IMR-90 (cell line): ENCODE results near the gene FHL5. TPM values are rescaled to one million over a fixed set of nuclear protein-coding genes. Genes with fewer than 3 reads are reported as not detected.
A peak's percentile ranks its signal among the peaks of the same experiment; 100 is the strongest.

ENCODE experiments used
- ATAC-seq: fragments of 200-7000 bp; cut with Tn5 transposase; 2 replicates; pipeline ENCODE4 v1.9.1; 2020; ENCODE audit warnings: low read depth, mild to moderate bottlenecking, moderate library complexity
- BruUV-seq: library from RNA; stranded (reverse); fragments of 400-500 nt; replicated peaks from 2 replicates; lab custom pipeline; 2021; lab: Mats Ljungman, UMichigan
- CTCF ChIA-PET: fragments of 300-600 bp; formaldehyde crosslinking; extraction: SDS; loops from one replicate; lab custom pipeline; 2021; ENCODE audit warnings: antibody characterized with exemption; lab: Yijun Ruan, JAX
- POLR2A ChIA-PET: fragments of 300-600 bp; sonication (Branson Sonifier 250); formaldehyde crosslinking; loops from one replicate; lab custom pipeline; 2022; ENCODE audit warnings: antibody characterized with exemption; ENCODE audit not compliant: unreplicated experiment; lab: Charles Lee
- DNase-seq: peaks from one replicate; pipeline ENCODE4 v3.0.0; 2013
- H2AFZ ChIP-seq: replicated peaks from 2 replicates; pipeline ENCODE3; 2013; ENCODE audit warnings: low read length, mild to moderate bottlenecking; ENCODE audit not compliant: poor library complexity
- H2AK5ac ChIP-seq: 2 replicates; pipeline ENCODE4 v1.6.1; 2013; ENCODE audit warnings: low read depth, low read length, inconsistent platforms
- H2AK9ac ChIP-seq: replicated peaks from 2 replicates; pipeline ENCODE3; 2013; ENCODE audit warnings: mild to moderate bottlenecking, low read depth, low read length, moderate library complexity; ENCODE audit not compliant: poor library complexity
- H2BK120ac ChIP-seq: 2 replicates; pipeline ENCODE4 v1.6.1; 2013; ENCODE audit warnings: low read depth, low read length, inconsistent platforms
- H2BK15ac ChIP-seq: 3 replicates; pipeline ENCODE4 v1.6.1; 2013; ENCODE audit warnings: low read depth, low read length, inconsistent platforms
- H2BK20ac ChIP-seq: 2 replicates; pipeline ENCODE4 v1.6.1; 2013; ENCODE audit warnings: low read depth, mild to moderate bottlenecking, inconsistent platforms, low read length, moderate library complexity
- H2BK5ac ChIP-seq: 2 replicates; pipeline ENCODE4 v1.6.1; 2013; ENCODE audit warnings: mild to moderate bottlenecking, low read depth, low read length, inconsistent platforms; ENCODE audit not compliant: poor library complexity, severe bottlenecking
- H3K14ac ChIP-seq: replicated peaks from 2 replicates; pipeline ENCODE4 v1.6.1; 2013; ENCODE audit warnings: low read depth, low read length, inconsistent platforms
- H3K18ac ChIP-seq: 2 replicates; pipeline ENCODE4 v1.6.1; 2013; ENCODE audit warnings: low read depth, low read length, control low read depth
- H3K23ac ChIP-seq: 2 replicates; pipeline ENCODE4 v1.6.1; 2013; ENCODE audit warnings: low read depth, low read length, inconsistent platforms
- H3K27ac ChIP-seq: 2 replicates; pipeline ENCODE4 v1.5.1; 2013; ENCODE audit warnings: mild to moderate bottlenecking, control low read depth, low read length; ENCODE audit not compliant: insufficient read depth
- H3K27me3 ChIP-seq: 2 replicates; pipeline ENCODE4 v1.6.1; 2013; ENCODE audit warnings: low read length; ENCODE audit not compliant: control insufficient read depth, insufficient read depth
- H3K36me3 ChIP-seq: 2 replicates; pipeline ENCODE4 v1.6.1; 2013; ENCODE audit warnings: low read length, mixed read lengths; ENCODE audit not compliant: control insufficient read depth, insufficient read depth
- H3K4ac ChIP-seq: 2 replicates; pipeline ENCODE4 v1.6.1; 2013; ENCODE audit warnings: low read depth, low read length, inconsistent platforms
- H3K4me1 ChIP-seq: 2 replicates; pipeline ENCODE4 v1.6.1; 2013; ENCODE audit warnings: low read length, mixed read lengths; ENCODE audit not compliant: control insufficient read depth, insufficient read depth
- H3K4me2 ChIP-seq: 2 replicates; pipeline ENCODE4 v1.6.1; 2013; ENCODE audit warnings: low read depth, mild to moderate bottlenecking, control low read depth, low read length, moderate library complexity
- H3K4me3 ChIP-seq: 2 replicates; pipeline ENCODE4 v1.5.1; 2013; ENCODE audit warnings: low read depth, mild to moderate bottlenecking, control low read depth, low read length, moderate library complexity; ENCODE audit not compliant: insufficient read depth
- H3K56ac ChIP-seq: 2 replicates; pipeline ENCODE4 v1.6.1; 2013; ENCODE audit warnings: low read length, inconsistent platforms; ENCODE audit not compliant: insufficient read depth; ENCODE audit errors: extremely low read depth
- H3K79me1 ChIP-seq, 2 experiments: 2 replicates each; pipeline ENCODE4 v1.6.1; 2013; ENCODE audit warnings: low read length in 2 of 2, inconsistent platforms in 1 of 2, low read depth in 1 of 2
- H3K9ac ChIP-seq: 2 replicates; pipeline ENCODE4 v1.6.1; 2013; ENCODE audit warnings: low read depth, low read length, control low read depth
- H3K9me1 ChIP-seq: 2 replicates; pipeline ENCODE4 v1.6.1; 2013; ENCODE audit warnings: low read length, inconsistent platforms; ENCODE audit not compliant: insufficient read depth
- H3K9me3 ChIP-seq: 2 replicates; pipeline ENCODE4 v1.6.1; 2013; ENCODE audit warnings: low read length; ENCODE audit not compliant: control insufficient read depth, insufficient read depth
- H4K20me1 ChIP-seq: 2 replicates; pipeline ENCODE4 v1.6.1; 2013; ENCODE audit warnings: low read length, inconsistent platforms; ENCODE audit not compliant: insufficient read depth
- H4K5ac ChIP-seq: 2 replicates; pipeline ENCODE4 v1.6.1; 2013; ENCODE audit warnings: mild to moderate bottlenecking, low read depth, low read length, control low read depth
- H4K8ac ChIP-seq, 2 experiments: 2 replicates each; pipeline ENCODE4 v1.6.1; 2013; ENCODE audit warnings: low read depth in 2 of 2, low read length in 2 of 2, control low read depth in 1 of 2, inconsistent platforms in 1 of 2
- H4K91ac ChIP-seq: 2 replicates; pipeline ENCODE4 v1.6.1; 2013; ENCODE audit warnings: low read depth, low read length, inconsistent platforms; ENCODE audit not compliant: insufficient read depth
- BHLHE40 ChIP-seq: fragments of 150-350 bp; IDR thresholded peaks from 2 replicates; pipeline ENCODE4 v1.6.1; 2016; ENCODE audit warnings: mild to moderate bottlenecking, low read depth, low read length
- CEBPB ChIP-seq: IDR thresholded peaks from 2 replicates; pipeline ENCODE4 v1.6.1; 2012; ENCODE audit warnings: low read depth, low read length, improper control_type of control experiment
- FOS ChIP-seq: fragments of 150-350 bp; IDR thresholded peaks from 2 replicates; pipeline ENCODE4 v1.6.1; 2016; ENCODE audit warnings: low read depth, low read length
- MXI1 ChIP-seq: IDR thresholded peaks from 2 replicates; pipeline ENCODE4 v1.6.1; 2012; ENCODE audit warnings: low read depth, mild to moderate bottlenecking, low read length, moderate library complexity, borderline replicate concordance
- RFX5 ChIP-seq: IDR thresholded peaks from 2 replicates; pipeline ENCODE4 v1.8.0; 2012; ENCODE audit warnings: low read depth, mild to moderate bottlenecking, low read length, moderate library complexity
- WGBS, 2 experiments: methylation state at CpG; one replicate each; pipeline versions ENCODE4 v1.1.5 to v1.1.7; 2013; ENCODE audit warnings: missing lambda C conversion rate in 2 of 2; ENCODE audit not compliant: insufficient read length in 1 of 2; ENCODE audit errors: extremely low coverage in 2 of 2; 5-methylcytosine and 5-hydroxymethylcytosine counted together
- dilution Hi-C: fragments of 300-500 bp; cut with HindIII; formaldehyde crosslinking; loops from one replicate; pipeline ENCODE4 v1.14.3; 2018; ENCODE audit warnings: low sequenced_read_pairs; ENCODE audit not compliant: unreplicated experiment
- in situ Hi-C: fragments of 300-500 bp; cut with MboI; formaldehyde crosslinking; loops from 3 replicates; pipeline ENCODE4 v1.14.3; 2019; ENCODE audit warnings: low sequenced_read_pairs, inconsistent platforms, mixed read lengths
- intact Hi-C: fragments of 100-400 bp; cut with micrococcal nuclease; formaldehyde crosslinking; loops from 2 replicates; pipeline ENCODE4 v1.10.0; 2022
- polyA plus RNA-seq, 3 experiments: library from polyadenylated mRNA; depleted of rRNA; stranded (reverse); fragments of >200 nt; gene quantifications; 2 replicates each; pipeline ENCODE4 v1.2.3, GENCODE V29; 2012; ENCODE audit warnings: low replicate concordance in 1 of 3
- total RNA-seq: library from RNA; depleted of rRNA; stranded (reverse); fragments of >200 nt; gene quantifications from 2 replicates; pipeline ENCODE4 v1.2.3, GENCODE V29; 2012

FHL5 gene
- total and polyA plus RNA-seq, 2 of the 4 experiments (the other 2 are of a cell fraction), result not detected

DNA sequence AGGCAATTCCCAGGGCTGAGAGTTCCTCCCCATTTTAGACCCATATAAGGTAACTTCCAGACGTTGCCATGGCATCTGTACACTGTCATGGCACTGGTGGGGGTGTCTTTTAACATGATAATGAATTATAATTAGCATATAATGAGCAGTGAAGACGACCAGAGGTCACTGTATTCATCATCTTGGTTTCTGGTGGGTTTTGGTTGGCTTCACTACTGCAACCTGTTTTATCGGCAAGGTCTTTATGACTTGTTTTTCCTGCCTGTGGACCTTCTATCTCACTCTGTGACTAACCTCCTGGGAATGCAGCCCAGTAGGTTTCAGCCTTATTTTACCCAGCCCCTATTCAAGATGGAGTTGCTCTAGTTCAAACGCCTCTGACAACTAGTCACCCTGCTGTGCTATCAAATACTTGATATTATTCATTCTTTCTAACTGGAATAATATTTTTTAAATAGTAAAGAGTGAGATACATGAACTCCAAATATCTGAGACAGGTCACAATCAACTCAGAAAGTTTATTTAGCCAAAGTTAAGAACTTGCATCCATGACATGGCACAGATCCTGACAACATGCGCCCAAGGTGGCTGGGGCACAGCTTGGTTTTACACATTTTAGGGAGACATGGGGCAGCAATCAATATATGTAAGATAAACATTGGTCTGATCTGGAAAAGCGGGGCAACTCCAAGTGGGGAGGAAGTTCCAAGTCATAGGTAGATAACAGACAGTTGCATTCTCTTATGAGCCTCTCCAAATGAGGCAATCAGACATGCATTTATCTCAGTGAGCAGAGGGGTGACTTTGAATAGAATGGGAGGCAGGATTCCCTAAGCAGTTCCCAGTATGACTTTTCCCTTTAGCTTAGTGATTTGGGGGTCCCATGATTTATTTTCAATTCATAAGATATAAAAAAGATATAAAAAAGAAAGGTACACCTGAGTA lies 42.5 kb upstream of the FHL5 start:
- Histone ChIP-seq H3K9me3 (no peaks in the 10 kb centered on the region), H2AK5ac (no peak overlapping the region), H3K14ac (0 out of 2 replicates have a peak overlapping the region, but pooled peaks have one; percentile 9), H2BK120ac (no peak overlapping the region), H4K8ac (peak overlapping the region in 1 of 2 experiments; percentile 17; a peak in 3 of 4 replicates), H4K5ac (no peak overlapping the region), H2AK9ac (no peak overlapping the region), H3K79me1 (peaks cover 18 to 24% of the 10 kb centered on the region in 2 experiments), H3K18ac (no peak overlapping the region), H4K20me1 (no peaks in the 10 kb centered on the region), H3K27ac (no peak overlapping the region), H3K4me2 (peak overlapping the region; percentile 65), H3K4ac (peak overlapping the region; percentile 56; the same call in 1 of the 2 replicates), H4K91ac (no peak overlapping the region), H3K56ac (no peak overlapping the region), H3K9ac (peak overlapping the region; percentile 88; the same call in 1 of the 2 replicates), H2AFZ (no peak overlapping the region), H3K36me3 (no peaks in the 10 kb centered on the region), H3K9me1 (peaks cover 2% of the 10 kb centered on the region; the same call in 1 of the 2 replicates), H3K4me1 (peaks cover 2% of the 10 kb centered on the region; the same call in 1 of the 2 replicates), H2BK15ac (no peak overlapping the region), H2BK5ac (no peak overlapping the region), H2BK20ac (no peak overlapping the region), H3K27me3 (no peaks in the 10 kb centered on the region), H3K23ac (peak overlapping the region; percentile 92; the same call in 1 of the 2 replicates), H3K4me3 (peak overlapping the region; percentile 83)
- ChIA-PET POLR2A (no interaction called here), CTCF (no interaction called here)
- TF ChIP-seq MXI1, result no peak
- TF ChIP-seq RFX5, result no peak
- no peak for TF ChIP-seq CEBPB
- TF ChIP-seq FOS, result no peak
- TF ChIP-seq BHLHE40, result no peak
- DNase-seq (peak; percentile 35), ATAC-seq (no peak)
- dilution Hi-C loops (no loop called here), intact Hi-C loops (loop anchor here (2.0 to 5.0 kb wide), 2 partner anchors 943 to 1090 kb away; partner anchors contain the start of gene MANEA), in situ Hi-C loops (no loop called here)
- WGBS, 2 experiments, result no CpG with 5 or more reads among the region's 6 CpGs
- no TSS peak for BruUV-seq
